Stimulated activated CD4-positive, alpha-beta T cell treated with anti-CD3 and anti-CD28 coated beads, Interleukin-4, amount 100 ng/mL, for 24 hours (primary cell): ENCODE results near the gene GMDS.

Source experiments
- DNase-seq: peaks from one replicate; pipeline ENCODE4 v3.0.0-alpha.2; 2020

Gene GMDS

DNA sequence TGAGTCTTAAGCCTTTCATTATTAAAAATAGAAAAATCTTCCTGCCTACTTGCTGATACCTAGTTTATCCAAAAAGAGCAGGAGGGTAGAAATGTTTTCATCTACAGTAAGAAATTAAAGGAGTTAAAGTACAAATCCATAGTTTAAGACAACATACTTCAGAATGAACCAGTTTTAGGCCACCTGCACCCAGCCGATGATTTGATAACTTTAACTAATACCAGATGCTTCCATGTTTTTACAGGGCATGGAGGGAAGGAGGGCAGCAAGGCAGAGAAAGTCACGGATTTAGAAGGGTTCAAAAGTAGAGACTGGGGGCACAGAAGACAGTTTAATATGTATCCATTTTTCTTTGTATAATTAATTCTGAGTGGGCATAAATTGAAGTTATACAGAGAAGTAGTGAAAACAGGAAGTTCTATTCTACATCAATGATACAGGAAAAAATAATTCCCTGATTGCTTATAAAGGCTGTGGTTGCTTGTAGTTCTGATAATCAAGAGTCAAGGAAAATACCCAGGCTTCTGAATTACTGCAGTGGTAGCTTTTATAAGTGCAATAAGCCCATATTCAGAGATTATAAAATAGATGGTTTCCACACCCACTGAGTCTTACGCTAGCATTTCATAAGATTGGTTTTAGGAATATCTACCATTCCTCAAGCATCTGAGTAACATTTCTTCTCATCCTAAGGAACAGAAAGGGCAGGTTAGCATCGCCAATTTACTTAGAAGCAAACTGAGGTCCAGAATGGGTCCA lies 72.0 kb downstream of the GMDS start:
- DNase-seq = no peak

DNA sequence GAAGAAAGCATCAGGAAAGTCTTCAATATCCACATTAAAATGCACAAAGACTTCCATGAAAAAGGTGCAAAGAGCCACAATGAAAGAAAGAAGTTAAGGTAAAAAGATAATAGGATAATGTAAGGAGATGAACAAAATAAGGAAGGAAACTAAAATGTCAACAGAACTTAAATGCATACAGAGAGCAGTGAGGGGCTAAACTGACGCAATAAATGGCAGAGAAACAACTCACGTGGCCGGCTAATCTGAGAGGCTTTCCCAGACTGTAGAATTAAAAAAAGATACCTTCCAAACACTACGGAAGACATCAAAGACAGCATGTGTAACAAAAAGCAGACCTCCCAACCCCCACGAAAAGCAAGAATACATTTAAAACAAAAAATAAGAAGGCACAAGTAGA lies 73.7 kb downstream of the GMDS start:
- DNase-seq = no peak

- DNase-seq = no peak
These were observed 76.9 kb downstream of the GMDS start for GRCh38 chr6:2168480-2168879.

DNA sequence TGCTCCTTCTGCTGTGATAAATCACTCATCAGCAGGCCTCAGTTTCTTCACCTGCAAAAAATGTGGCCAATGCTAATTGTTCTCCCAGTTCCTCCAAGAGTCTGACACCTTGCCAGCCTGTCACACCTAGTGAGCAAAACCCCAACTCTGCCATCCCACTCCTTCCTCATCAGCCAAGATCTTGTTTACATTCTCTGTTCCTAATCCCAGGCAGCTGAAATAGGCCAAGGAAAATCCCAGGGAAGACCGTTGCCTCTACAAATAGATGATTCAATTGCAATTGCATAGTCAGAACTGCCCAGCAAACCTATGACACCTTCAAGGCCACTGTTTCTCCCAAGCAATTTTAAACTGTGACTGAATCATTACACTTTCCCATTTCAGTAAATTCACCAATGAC lies 78.7 kb downstream of the GMDS start:
- no peak for DNase-seq

DNA sequence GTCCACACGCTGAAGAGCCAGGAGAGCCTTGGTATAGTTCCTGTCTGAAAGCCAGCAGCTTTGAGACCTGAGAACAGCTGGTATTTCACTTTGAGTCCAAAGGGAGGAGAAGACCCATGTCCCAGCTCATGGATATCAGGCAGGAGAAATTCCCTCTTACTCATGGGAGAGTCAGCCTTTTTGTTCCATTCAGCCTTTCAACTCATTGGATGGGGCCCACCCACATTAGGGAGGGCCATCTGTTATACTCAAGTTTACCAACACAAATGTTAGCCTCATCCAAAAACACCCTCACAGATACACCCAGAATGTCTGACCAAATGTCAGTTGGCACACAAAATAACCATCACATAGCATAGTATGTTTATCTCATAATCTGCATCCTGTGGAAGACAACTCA lies 80.1 kb downstream of the GMDS start:
- no peak for DNase-seq

DNA sequence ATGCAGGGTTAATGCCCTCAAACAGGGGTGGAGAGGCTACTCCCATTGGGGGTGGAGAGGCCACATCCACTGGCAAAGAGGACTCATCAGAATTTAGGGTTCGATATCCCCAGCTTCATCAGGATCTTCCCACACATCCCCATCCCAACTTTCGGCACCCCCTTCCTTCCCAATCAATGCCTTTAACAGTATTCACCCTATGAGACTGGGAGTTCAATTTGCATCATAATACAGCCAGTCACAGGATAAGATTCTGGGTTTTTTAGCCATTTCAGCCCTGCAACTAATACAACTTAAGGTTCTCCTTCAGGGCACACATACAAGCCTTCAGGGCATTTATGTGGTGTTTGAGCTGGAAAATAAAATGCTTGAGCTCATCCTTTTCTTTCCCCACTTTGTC lies 80.9 kb downstream of the GMDS start:
- DNase-seq = no peak

- DNase-seq = no peak
These were observed 83.3 kb downstream of the GMDS start for GRCh38 chr6:2162079-2162445.

GRCh38 chr6:2158596-2159271 lies 86.7 kb downstream of the GMDS start:
- no peak for DNase-seq

GRCh38 chr6:2157441-2158127 lies 87.8 kb downstream of the GMDS start:
- peak; percentile 35 for DNase-seq

GRCh38 chr6:2155206-2155605 lies 90.2 kb downstream of the GMDS start:
- no peak for DNase-seq

GRCh38 chr6:2149361-2150006 lies 95.9 kb downstream of the GMDS start:
- no peak for DNase-seq

GRCh38 chr6:2148748-2149147 lies 96.7 kb downstream of the GMDS start:
- DNase-seq = no peak

DNA sequence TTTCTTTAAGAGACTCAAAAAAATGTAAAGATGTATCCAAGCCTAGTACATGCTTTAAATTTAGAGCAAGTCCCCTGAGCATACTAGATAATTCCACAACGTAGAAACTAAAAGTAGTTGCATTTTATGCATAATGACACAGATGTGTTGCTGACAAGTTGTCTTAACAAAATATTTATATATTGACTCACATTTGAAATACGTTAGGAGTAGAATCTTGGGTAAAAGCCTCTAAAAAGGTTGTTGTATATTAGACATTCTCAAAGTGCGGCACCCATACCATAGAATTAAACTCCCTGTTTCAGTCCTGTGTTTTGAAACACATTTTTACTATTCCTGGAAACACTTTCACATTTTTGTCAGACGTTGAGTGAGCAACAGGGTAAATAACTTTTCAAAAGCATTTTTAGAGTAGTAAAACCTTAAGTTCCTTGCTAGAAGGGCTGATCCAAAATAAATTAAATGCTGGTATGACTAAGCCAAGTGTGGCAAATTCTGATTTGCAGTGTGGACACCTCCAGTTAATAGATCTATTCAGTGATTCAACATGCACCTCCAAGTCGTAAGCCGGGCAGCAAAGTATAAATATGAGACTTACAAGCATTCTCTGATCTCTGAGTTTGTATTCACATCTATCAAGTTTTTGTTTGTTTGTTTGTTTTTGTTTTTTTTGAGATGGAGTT lies 97.5 kb downstream of the GMDS start:
- no peak for DNase-seq

- DNase-seq = no peak
These were observed 98.1 kb downstream of the GMDS start for GRCh38 chr6:2147261-2147660.

- no peak for DNase-seq
These were observed 101.2 kb downstream of the GMDS start for GRCh38 chr6:2144210-2144609.

- no peak for DNase-seq
These were observed 103.6 kb downstream of the GMDS start for GRCh38 chr6:2141644-2142290.

GRCh38 chr6:2140438-2141128 lies 104.8 kb downstream of the GMDS start:
- no peak for DNase-seq

DNA sequence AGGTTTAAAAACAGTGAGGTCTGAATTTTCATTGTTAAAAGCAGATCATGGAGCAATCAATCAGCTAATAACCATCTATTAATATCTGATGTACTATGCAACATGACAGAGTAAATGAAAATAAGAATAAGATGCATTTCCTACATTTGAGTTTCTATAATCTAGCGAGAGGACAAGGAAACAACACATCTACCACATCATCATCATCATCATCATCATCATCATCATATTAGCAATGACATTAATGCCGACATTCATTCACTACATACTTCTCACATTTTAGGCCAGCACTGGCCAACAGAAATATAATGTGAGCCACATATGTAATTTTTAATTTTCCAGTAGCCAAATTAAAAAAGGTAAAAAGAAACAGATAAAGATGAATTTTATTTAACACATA lies 110.0 kb downstream of the GMDS start:
- no peak for DNase-seq

DNA sequence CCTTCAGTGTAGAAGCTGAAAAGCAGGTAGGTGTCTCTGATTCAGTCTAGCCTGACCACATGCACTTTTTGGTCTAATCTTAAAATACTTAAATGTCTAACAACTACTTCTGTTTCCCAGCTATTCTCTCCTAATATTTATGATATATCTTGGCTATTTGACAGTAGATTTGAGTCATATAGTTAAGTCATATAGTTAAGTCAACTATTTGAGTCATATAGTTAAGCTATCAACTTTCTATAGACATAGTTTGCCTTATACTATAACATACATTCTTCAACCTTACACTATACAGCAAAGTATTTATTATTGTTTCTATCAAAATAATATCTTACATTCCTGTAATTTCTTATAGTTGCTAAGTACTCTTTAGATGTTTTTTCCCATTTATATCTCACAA lies 110.9 kb downstream of the GMDS start:
- DNase-seq = no peak

- no peak for DNase-seq
These were observed 111.6 kb downstream of the GMDS start for GRCh38 chr6:2133716-2134310.

GRCh38 chr6:2132916-2133315 lies 112.5 kb downstream of the GMDS start:
- DNase-seq = no peak

GRCh38 chr6:2132416-2132815 lies 113.0 kb downstream of the GMDS start:
- no peak for DNase-seq
